Neural cell (in vitro differentiated cells): Measurements from ENCODE around the gene CDT1.

ENCODE experiments used
- CTCF ChIP-seq: fragments of 450-650 bp; IDR thresholded peaks from 2 replicates; pipeline ENCODE4 v1.5.1; 2014; ENCODE audit warnings: antibody characterized with exemption, mild to moderate bottlenecking, moderate library complexity; ENCODE audit not compliant: poor library complexity, severe bottlenecking
- EZH2 ChIP-seq: fragments of 200-600, 300-800 bp; shearing (Covaris generic), sonication (generic); IDR thresholded peaks from 2 replicates; pipeline ENCODE4 v1.6.1; 2014; ENCODE audit warnings: antibody characterized with exemption, low read length, borderline replicate concordance, mild to moderate bottlenecking; ENCODE audit not compliant: insufficient read depth, poor library complexity, severe bottlenecking
- POLR2AphosphoS5 ChIP-seq: IDR thresholded peaks from 2 replicates; pipeline ENCODE4 v1.6.1; 2012
- TF ChIP-seq, protein P1 (sequence below): IDR thresholded peaks from 2 replicates; pipeline ENCODE4 v1.6.1; 2012; ENCODE audit warnings: borderline replicate concordance

- TF ChIP-seq POLR2AphosphoS5, result no peak
- TF ChIP-seq CTCF, result no peak
- TF ChIP-seq EZH2, result no peak
- TF ChIP-seq, protein P1, sequence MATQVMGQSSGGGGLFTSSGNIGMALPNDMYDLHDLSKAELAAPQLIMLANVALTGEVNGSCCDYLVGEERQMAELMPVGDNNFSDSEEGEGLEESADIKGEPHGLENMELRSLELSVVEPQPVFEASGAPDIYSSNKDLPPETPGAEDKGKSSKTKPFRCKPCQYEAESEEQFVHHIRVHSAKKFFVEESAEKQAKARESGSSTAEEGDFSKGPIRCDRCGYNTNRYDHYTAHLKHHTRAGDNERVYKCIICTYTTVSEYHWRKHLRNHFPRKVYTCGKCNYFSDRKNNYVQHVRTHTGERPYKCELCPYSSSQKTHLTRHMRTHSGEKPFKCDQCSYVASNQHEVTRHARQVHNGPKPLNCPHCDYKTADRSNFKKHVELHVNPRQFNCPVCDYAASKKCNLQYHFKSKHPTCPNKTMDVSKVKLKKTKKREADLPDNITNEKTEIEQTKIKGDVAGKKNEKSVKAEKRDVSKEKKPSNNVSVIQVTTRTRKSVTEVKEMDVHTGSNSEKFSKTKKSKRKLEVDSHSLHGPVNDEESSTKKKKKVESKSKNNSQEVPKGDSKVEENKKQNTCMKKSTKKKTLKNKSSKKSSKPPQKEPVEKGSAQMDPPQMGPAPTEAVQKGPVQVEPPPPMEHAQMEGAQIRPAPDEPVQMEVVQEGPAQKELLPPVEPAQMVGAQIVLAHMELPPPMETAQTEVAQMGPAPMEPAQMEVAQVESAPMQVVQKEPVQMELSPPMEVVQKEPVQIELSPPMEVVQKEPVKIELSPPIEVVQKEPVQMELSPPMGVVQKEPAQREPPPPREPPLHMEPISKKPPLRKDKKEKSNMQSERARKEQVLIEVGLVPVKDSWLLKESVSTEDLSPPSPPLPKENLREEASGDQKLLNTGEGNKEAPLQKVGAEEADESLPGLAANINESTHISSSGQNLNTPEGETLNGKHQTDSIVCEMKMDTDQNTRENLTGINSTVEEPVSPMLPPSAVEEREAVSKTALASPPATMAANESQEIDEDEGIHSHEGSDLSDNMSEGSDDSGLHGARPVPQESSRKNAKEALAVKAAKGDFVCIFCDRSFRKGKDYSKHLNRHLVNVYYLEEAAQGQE, result no peak
Measured at GRCh38 chr16:88783391-88784073, 20.1 kb upstream of the CDT1 start.
